SJSA1 (cell line): ENCODE data around the gene C11orf97. TPM values are rescaled to one million over a fixed set of nuclear protein-coding genes. Genes with fewer than 3 reads are reported as not detected.

Experiments
- DNase-seq, 2 experiments: peaks; one replicate each; pipeline ENCODE4 v3.0.0-alpha.2; 2015 to 2020; ENCODE audit warnings: low spot score in 2 of 2, low read depth in 1 of 2
- H3K27ac ChIP-seq: fragments of 250-450 bp; sonication (Bioruptor Pico); 2 replicates; pipeline ENCODE4 v1.5.1; 2020; ENCODE audit warnings: mild to moderate bottlenecking, moderate library complexity
- H3K27me3 ChIP-seq: fragments of 250-450 bp; sonication (Bioruptor Pico); replicated peaks from 2 replicates; pipeline ENCODE4 v1.5.1; 2020; ENCODE audit warnings: mild to moderate bottlenecking, moderate library complexity
- H3K36me3 ChIP-seq: fragments of 250-450 bp; sonication (Bioruptor Pico); 2 replicates; pipeline ENCODE4 v1.5.1; 2020; ENCODE audit warnings: mild to moderate bottlenecking
- H3K4me1 ChIP-seq: fragments of 250-450 bp; sonication (Bioruptor Pico); replicated peaks from 2 replicates; pipeline ENCODE4 v1.6.1; 2021; ENCODE audit warnings: mild to moderate bottlenecking
- H3K4me3 ChIP-seq: fragments of 250-450 bp; sonication (Bioruptor Pico); 2 replicates; pipeline ENCODE4 v1.5.1; 2020; ENCODE audit warnings: mild to moderate bottlenecking
- H3K9me3 ChIP-seq: fragments of 250-450 bp; sonication (Bioruptor Pico); replicated peaks from 2 replicates; pipeline ENCODE4 v1.5.1; 2020; ENCODE audit warnings: mild to moderate bottlenecking
- total RNA-seq: library from RNA; depleted of rRNA; stranded (reverse); fragments of >200 nt; shearing (Covaris generic); gene quantifications from 2 replicates; pipeline ENCODE4 v1.2.3, GENCODE V29; 2014; rRNA removed

Gene C11orf97
- total RNA-seq, 1 experiment from 2014 or later: not detected

GRCh38 chr11:94574193-94574961 is 62.1 kb downstream of the C11orf97 start:
- Histone ChIP-seq H3K27ac (no peak overlapping the region; the same call in 1 of the 2 replicates), H3K4me3 (no peak overlapping the region), H3K4me1 (peaks cover 9% of the 10 kb centered on the region), H3K27me3 (no peaks in the 10 kb centered on the region), H3K9me3 (no peaks in the 10 kb centered on the region), H3K36me3 (no peaks in the 10 kb centered on the region)
- no peak for DNase-seq

- H3K36me3 ChIP-seq: no peaks in the 10 kb centered on the region
- no peaks in the 10 kb centered on the region for H3K9me3 ChIP-seq
- no peaks in the 10 kb centered on the region for H3K27me3 ChIP-seq
- H3K4me3 ChIP-seq: no peak overlapping the region
- no peak for DNase-seq
- H3K27ac ChIP-seq: no peak overlapping the region
- H3K4me1 ChIP-seq: peaks cover 9% of the 10 kb centered on the region
Observed at GRCh38 chr11:94576306-94576705, 64.0 kb downstream of the C11orf97 start.

- H3K36me3 ChIP-seq: no peaks in the 10 kb centered on the region
- no peak overlapping the region for H3K4me3 ChIP-seq
- H3K9me3 ChIP-seq: no peaks in the 10 kb centered on the region
- H3K4me1 ChIP-seq: peaks cover 9% of the 10 kb centered on the region
- no peaks in the 10 kb centered on the region for H3K27me3 ChIP-seq
- DNase-seq: no peak
- H3K27ac ChIP-seq: no peak overlapping the region
Observed at GRCh38 chr11:94577841-94578240, 65.6 kb downstream of the C11orf97 start.

Other genes with a start within 250 kb of the C11orf97 start
- not detected in 2 replicates for gene IZUMO1R, start 207.9 kb upstream of the C11orf97 start, total RNA-seq
- gene GPR83, start 111.0 kb upstream of the C11orf97 start, total RNA-seq: not detected in 2 replicates
- gene MRE11, start 18.6 kb upstream of the C11orf97 start, total RNA-seq: 9.6 and 13.4 TPM in 2 replicates
- gene ANKRD49, start 18.5 kb upstream of the C11orf97 start, total RNA-seq: 7.6 and 12.5 TPM in 2 replicates
- gene FUT4, start 31.5 kb downstream of the C11orf97 start, total RNA-seq: 3.0 and 3.2 TPM in 2 replicates
- 0.05 TPM in 1 of 2 replicates, not detected in the other for gene PIWIL4, start 54.9 kb downstream of the C11orf97 start, total RNA-seq